Thyroid gland (tissue), 4 donors: ENCODE data around the gene HSF2BP. TPM values are rescaled to one million over a fixed set of nuclear protein-coding genes. Genes with fewer than 3 reads are reported as not detected.

Source experiments
- DNase-seq, 2 donors: peaks; one replicate each; pipeline ENCODE4 v3.0.0-alpha.2; 2019
- H3K27ac ChIP-seq, 3 donors: fragments of 200-600 bp; sonication (generic); 1 replicate in 2 of 3; 2 replicates in 1 of 3; pipeline ENCODE4 v1.5.1; 2016 to 2019; ENCODE audit warnings: mild to moderate bottlenecking in 1 of 3, moderate library complexity in 1 of 3
- H3K27me3 ChIP-seq: fragments of 200-600 bp; sonication (generic); one replicate; pipeline ENCODE4 v1.5.1; 2019
- H3K36me3 ChIP-seq, 2 donors: fragments of 200-600 bp; sonication (generic); one replicate each; pipeline ENCODE4 v1.5.1; 2016 to 2019
- H3K4me1 ChIP-seq, 2 donors: fragments of 200-600 bp; sonication (generic); one replicate each; pipeline ENCODE4 v1.5.1; 2017 to 2019
- H3K4me3 ChIP-seq, 3 donors: fragments of 200-600 bp; sonication (generic); replicated peaks in 1 of 3; 1 replicate in 2 of 3; 2 replicates in 1 of 3; pipeline ENCODE4 v1.5.1; 2016; ENCODE audit warnings: mild to moderate bottlenecking in 1 of 3
- H3K9me3 ChIP-seq: fragments of 200-600 bp; sonication (generic); one replicate; pipeline ENCODE4 v1.5.1; 2017
- POLR2A ChIP-seq, 2 donors: fragments of 450-650 bp; IDR thresholded peaks; one replicate each; pipeline ENCODE4 v1.6.1; 2017; ENCODE audit warnings: antibody characterized with exemption in 2 of 2, mild to moderate bottlenecking in 2 of 2, moderate library complexity in 1 of 2
- WGBS, 2 donors: methylation state at CpG; one replicate each; pipeline ENCODE4 v1.1.5; 2017; 5-methylcytosine and 5-hydroxymethylcytosine counted together
- intact Hi-C: fragments of 100-400 bp; cut with DNase I; formaldehyde crosslinking; loops from one replicate; pipeline ENCODE4 v1.15.1; 2023
- total RNA-seq, 4 donors: library from RNA; depleted of rRNA; stranded (reverse); fragments of >200 nt; gene quantifications; one replicate each; pipeline ENCODE4 v1.2.3, GENCODE V29; 2016
- TF ChIP-seq, protein P1 (sequence below), 6 experiments: fragments of 200-600 bp in 3 of 6; fragments of 450-650 bp in 3 of 6; sonication (generic) in 3 of 6; IDR thresholded peaks; one replicate each; pipeline ENCODE4 v1.5.1; 2016 to 2019; ENCODE audit warnings: antibody characterized with exemption in 6 of 6, mild to moderate bottlenecking in 2 of 6, inconsistent platforms in 1 of 6, moderate library complexity in 1 of 6

HSF2BP gene
- total RNA-seq, 4 donors from 2014 or later = 0.33 to 1.2 (median 0.84) TPM

- Histone ChIP-seq H3K4me3 (no peak overlapping the region), H3K36me3 (peaks cover 32 to 46% of the 10 kb centered on the region in 2 donors), H3K27me3 (no peaks in the 10 kb centered on the region), H3K4me1 (no peaks in the 10 kb centered on the region), H3K9me3 (no peaks in the 10 kb centered on the region), H3K27ac (no peak overlapping the region)
- no peak for DNase-seq
- 96 to 98% methylated on average over 12 of the region's 12 CpGs for WGBS, 2 donors
- no peak for TF ChIP-seq POLR2A (IDR thresholded peaks at IDR 0.05)
- TF ChIP-seq, protein P1, sequence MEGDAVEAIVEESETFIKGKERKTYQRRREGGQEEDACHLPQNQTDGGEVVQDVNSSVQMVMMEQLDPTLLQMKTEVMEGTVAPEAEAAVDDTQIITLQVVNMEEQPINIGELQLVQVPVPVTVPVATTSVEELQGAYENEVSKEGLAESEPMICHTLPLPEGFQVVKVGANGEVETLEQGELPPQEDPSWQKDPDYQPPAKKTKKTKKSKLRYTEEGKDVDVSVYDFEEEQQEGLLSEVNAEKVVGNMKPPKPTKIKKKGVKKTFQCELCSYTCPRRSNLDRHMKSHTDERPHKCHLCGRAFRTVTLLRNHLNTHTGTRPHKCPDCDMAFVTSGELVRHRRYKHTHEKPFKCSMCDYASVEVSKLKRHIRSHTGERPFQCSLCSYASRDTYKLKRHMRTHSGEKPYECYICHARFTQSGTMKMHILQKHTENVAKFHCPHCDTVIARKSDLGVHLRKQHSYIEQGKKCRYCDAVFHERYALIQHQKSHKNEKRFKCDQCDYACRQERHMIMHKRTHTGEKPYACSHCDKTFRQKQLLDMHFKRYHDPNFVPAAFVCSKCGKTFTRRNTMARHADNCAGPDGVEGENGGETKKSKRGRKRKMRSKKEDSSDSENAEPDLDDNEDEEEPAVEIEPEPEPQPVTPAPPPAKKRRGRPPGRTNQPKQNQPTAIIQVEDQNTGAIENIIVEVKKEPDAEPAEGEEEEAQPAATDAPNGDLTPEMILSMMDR (IDR thresholded peaks at IDR 0.05) = no peak
- intact Hi-C loops = no loop called here
Measured at GRCh38 chr21:43679951-43680350, 20.7 kb upstream of the HSF2BP start.

DNA sequence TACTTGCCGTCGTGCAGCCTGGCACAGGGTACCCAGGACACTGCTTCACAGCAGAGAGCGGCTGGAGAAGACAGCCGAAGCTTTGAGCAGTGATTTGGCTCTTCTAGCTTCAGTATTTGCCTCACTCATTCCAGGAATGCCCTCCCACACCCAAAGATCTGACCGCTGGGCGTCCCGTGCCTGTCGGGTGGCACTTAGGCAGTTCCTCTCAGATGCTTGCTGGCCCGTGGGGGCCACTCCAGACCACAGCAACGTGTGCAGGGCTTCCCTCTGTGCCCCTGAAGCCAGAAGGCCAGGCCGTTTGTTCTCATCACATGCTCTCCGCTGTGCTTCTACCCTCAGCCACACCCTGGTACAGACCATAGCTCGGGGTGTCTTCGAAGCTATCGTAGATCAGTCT, 17.1 kb upstream of the HSF2BP start:
- Histone ChIP-seq H3K36me3 (peaks cover 20 to 30% of the 10 kb centered on the region in 2 donors), H3K4me3 (no peak overlapping the region), H3K4me1 (no peaks in the 10 kb centered on the region), H3K27ac (no peak overlapping the region), H3K9me3 (no peaks in the 10 kb centered on the region), H3K27me3 (no peaks in the 10 kb centered on the region)
- intact Hi-C loops = no loop called here
- TF ChIP-seq, protein P1 (IDR thresholded peaks at IDR 0.05) = no peak
- no peak for TF ChIP-seq POLR2A (IDR thresholded peaks at IDR 0.05)
- WGBS, 2 donors = 94 to 97% methylated on average over 10 to 15 of the region's 15 CpGs
- no peak for DNase-seq

DNA sequence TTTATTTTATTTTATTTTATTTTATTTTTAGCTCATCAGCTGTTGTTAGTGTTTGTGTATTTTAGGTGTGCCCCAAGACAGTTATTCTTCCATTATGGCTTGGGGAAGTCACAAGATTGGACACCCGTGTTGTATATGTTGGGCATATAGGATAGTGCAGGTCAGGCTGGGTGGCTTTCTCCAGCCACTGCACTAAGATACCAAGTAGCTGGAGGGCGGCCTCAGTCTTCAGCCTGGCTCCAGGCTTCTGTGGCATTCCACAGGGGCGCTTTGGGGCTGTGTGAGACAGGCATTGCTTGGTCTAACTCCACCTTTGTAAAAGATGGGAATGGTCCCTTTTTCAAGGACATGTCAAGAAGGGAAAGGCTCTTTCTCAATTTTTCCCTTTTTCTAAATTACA, 16.6 kb upstream of the HSF2BP start:
- TF ChIP-seq, protein P1 (IDR thresholded peaks at IDR 0.05) = no peak
- no peak for TF ChIP-seq POLR2A (IDR thresholded peaks at IDR 0.05)
- 97% methylated on average over 3 of the region's 3 CpGs for WGBS, 2 donors
- no peaks in the 10 kb centered on the region for H3K4me1 ChIP-seq
- no peak overlapping the region for H3K27ac ChIP-seq
- H3K27me3 ChIP-seq = no peaks in the 10 kb centered on the region
- intact Hi-C loops = no loop called here
- no peak overlapping the region for H3K4me3 ChIP-seq
- no peak for DNase-seq
- peaks cover 20 to 30% of the 10 kb centered on the region in 2 donors for H3K36me3 ChIP-seq
- no peaks in the 10 kb centered on the region for H3K9me3 ChIP-seq

- no peaks in the 10 kb centered on the region for H3K4me1 ChIP-seq
- H3K4me3 ChIP-seq = no peak overlapping the region
- H3K27me3 ChIP-seq = no peaks in the 10 kb centered on the region
- DNase-seq = no peak
- TF ChIP-seq, protein P1 (IDR thresholded peaks at IDR 0.05) = no peak
- no peak for TF ChIP-seq POLR2A (IDR thresholded peaks at IDR 0.05)
- no peak overlapping the region for H3K27ac ChIP-seq
- intact Hi-C loops = no loop called here
- peaks cover 5% of the 10 kb centered on the region in 2 donors for H3K36me3 ChIP-seq
- WGBS, 2 donors = 89 to 93% methylated on average over 20 of the region's 20 CpGs
- no peaks in the 10 kb centered on the region for H3K9me3 ChIP-seq
Measured at GRCh38 chr21:43669828-43670605, 10.7 kb upstream of the HSF2BP start.

DNA sequence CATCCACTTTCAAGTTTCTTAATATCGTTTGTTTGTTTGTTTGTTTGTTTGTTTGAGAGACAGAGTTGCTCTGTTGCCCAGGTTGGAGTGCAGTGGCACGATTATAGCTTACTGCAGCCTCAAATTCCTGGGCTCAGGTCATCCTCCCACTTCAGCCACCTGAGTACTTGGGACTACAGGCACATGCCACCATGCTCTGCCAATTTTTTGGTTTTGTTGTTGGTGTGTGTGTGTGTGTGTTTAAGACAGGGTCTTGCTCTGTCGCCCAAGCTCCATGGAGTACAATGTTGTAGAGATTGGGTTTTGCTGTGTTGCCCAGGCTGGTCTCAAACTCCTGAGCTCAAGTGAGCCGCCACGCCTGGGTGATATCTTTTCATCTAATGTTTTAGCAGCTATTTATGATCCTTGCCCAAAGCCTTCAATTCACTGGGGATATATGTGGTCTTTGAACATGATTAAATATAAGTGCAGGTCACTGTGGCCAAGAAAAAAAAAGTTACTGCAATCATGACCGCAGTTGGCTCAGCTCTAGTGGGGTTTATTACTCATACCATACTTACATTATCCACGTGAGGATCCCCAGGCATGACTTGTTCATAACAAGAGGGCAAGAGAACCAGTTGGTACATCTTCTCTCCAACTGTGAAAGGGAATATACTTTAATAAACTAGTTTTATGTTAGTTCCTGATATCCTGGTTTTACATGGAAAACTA, 8.1 kb upstream of the HSF2BP start:
- Histone ChIP-seq H3K4me3 (no peak overlapping the region), H3K36me3 (peaks cover 0 to 10% of the 10 kb centered on the region in 2 donors), H3K9me3 (no peaks in the 10 kb centered on the region), H3K27me3 (no peaks in the 10 kb centered on the region), H3K4me1 (no peaks in the 10 kb centered on the region), H3K27ac (no peak overlapping the region)
- DNase-seq = peak; percentile 52 to 63
- WGBS, 2 donors = 82% methylated on average over 7 of the region's 7 CpGs
- no peak for TF ChIP-seq POLR2A (IDR thresholded peaks at IDR 0.05)
- TF ChIP-seq, protein P1 (IDR thresholded peaks at IDR 0.05) = no peak
- intact Hi-C loops = no loop called here
